ENCODE measurements around the gene FAM131B. TPM values are rescaled to one million over a fixed set of nuclear protein-coding genes. Genes with fewer than 3 reads are reported as not detected.
A peak's percentile ranks its signal among the peaks of the same experiment; 100 is the strongest.

The FAM131B gene
- total and polyA plus RNA-seq, 2 of the 13 experiments (the other 11 are each of a cell fraction or from before 2014, with no cell fraction given): 0.07 TPM; not detected in 1

DNA sequence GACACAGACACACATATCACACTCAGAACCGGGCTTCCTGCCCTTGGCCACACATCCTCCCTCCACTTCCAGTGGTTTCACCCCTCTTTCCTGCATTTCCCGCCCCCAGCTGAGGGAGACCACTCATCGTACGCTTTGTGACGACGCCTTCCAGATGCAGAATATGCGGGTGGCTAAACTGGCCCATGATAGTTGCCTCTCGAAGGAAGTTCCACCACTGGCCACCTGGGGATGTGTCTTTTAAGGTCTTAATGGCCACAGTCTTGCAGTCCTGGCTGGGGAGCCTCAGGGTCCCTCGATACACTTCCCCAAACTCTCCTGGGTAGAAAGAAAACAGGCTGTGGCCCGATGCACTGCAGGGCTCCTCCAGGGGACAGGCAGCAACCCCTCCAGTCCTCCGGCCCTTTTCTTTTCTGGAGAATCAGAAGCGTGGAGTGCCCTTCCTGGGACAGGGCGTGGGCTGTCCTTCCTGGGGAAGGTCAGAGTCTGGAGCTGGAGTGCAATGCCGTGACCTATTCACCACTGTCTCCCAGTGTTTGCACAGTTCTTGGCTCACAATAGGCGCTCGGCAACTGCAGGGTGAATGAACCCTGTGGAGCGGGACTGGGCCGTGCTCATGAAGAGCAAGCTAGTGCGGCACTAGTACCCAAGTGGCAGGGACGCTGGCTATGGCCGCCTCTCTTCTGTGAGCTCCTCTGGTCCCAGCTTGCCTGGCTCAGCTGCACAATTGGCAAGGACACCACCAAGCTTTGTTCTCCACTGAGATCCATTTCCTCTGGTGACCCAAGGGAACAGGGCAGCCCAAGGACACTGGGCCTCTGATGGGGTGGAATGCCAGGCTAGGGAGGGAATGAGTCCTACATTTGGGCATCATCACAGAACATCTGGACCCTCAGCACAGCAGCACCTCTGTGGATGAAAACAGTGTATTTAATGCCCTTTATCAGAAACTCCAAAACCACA is 33.0 kb upstream of the FAM131B start (continued):
- peak; percentile 50; the same call in 1 of the 2 replicates for TF ChIP-seq HIVEP1 (CRISPR knock-in tag; IDR thresholded peaks at IDR 0.05)
- no peak for TF ChIP-seq MAFF (IDR thresholded peaks at IDR 0.05; ENCODE audit: low read depth, low read length)
- no peak for TF ChIP-seq ATF7 (IDR thresholded peaks at IDR 0.05)
- no peak for TF ChIP-seq ATF7 (CRISPR knock-in tag; IDR thresholded peaks at IDR 0.05)
- TF ChIP-seq, protein P1, sequence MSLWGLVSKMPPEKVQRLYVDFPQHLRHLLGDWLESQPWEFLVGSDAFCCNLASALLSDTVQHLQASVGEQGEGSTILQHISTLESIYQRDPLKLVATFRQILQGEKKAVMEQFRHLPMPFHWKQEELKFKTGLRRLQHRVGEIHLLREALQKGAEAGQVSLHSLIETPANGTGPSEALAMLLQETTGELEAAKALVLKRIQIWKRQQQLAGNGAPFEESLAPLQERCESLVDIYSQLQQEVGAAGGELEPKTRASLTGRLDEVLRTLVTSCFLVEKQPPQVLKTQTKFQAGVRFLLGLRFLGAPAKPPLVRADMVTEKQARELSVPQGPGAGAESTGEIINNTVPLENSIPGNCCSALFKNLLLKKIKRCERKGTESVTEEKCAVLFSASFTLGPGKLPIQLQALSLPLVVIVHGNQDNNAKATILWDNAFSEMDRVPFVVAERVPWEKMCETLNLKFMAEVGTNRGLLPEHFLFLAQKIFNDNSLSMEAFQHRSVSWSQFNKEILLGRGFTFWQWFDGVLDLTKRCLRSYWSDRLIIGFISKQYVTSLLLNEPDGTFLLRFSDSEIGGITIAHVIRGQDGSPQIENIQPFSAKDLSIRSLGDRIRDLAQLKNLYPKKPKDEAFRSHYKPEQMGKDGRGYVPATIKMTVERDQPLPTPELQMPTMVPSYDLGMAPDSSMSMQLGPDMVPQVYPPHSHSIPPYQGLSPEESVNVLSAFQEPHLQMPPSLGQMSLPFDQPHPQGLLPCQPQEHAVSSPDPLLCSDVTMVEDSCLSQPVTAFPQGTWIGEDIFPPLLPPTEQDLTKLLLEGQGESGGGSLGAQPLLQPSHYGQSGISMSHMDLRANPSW (CRISPR knock-in tag; IDR thresholded peaks at IDR 0.05; ENCODE audit: borderline replicate concordance): peak; percentile 20; the same call in 1 of the 2 replicates
- TF ChIP-seq ZEB1 (IDR thresholded peaks at IDR 0.05; ENCODE audit: insufficient replicate concordance, low read depth): peak; percentile 21
- TF ChIP-seq CHD4 (IDR thresholded peaks at IDR 0.05; ENCODE audit: borderline replicate concordance, low read length): no peak
- TF ChIP-seq ASH2L (IDR thresholded peaks at IDR 0.05; ENCODE audit: insufficient read length, low read depth, low read length): peak; percentile 44
- TF ChIP-seq ZNF101 (CRISPR knock-in tag; IDR thresholded peaks at IDR 0.05; ENCODE audit: borderline replicate concordance, low read depth): no peak
- TF ChIP-seq SAFB2 (CRISPR knock-in tag; IDR thresholded peaks at IDR 0.05; ENCODE audit: borderline replicate concordance, low read depth): no peak
- peak; percentile 89 for TF ChIP-seq PHF21A (CRISPR knock-in tag; IDR thresholded peaks at IDR 0.05)
- TF ChIP-seq ZNF280B (CRISPR knock-in tag; IDR thresholded peaks at IDR 0.05; ENCODE audit: borderline replicate concordance): peak; percentile 19; the same call in 1 of the 2 replicates
- 0 out of 2 replicates have a peak, but pooled peaks have one; percentile 39 for TF ChIP-seq ZNF598 (CRISPR knock-in tag; IDR thresholded peaks at IDR 0.05; ENCODE audit: borderline replicate concordance)
- TF ChIP-seq HNF4G (IDR thresholded peaks at IDR 0.05; ENCODE audit: borderline replicate concordance, low read depth, low read length): peak; percentile 82
- TF ChIP-seq HNF4G (CRISPR knock-in tag; IDR thresholded peaks at IDR 0.05; ENCODE audit: borderline replicate concordance, low read depth): 0 out of 2 replicates have a peak, but pooled peaks have one; percentile 64
- no peak for TF ChIP-seq U2AF1 (optimal IDR thresholded peaks at IDR 0.05; ENCODE audit: low read depth, low read length)
- TF ChIP-seq FLYWCH1 (CRISPR knock-in tag; IDR thresholded peaks at IDR 0.05): no peak
- TF ChIP-seq ZNF501 (CRISPR knock-in tag; IDR thresholded peaks at IDR 0.05): peak; percentile 29; the same call in 1 of the 2 replicates
- TF ChIP-seq, protein P2, sequence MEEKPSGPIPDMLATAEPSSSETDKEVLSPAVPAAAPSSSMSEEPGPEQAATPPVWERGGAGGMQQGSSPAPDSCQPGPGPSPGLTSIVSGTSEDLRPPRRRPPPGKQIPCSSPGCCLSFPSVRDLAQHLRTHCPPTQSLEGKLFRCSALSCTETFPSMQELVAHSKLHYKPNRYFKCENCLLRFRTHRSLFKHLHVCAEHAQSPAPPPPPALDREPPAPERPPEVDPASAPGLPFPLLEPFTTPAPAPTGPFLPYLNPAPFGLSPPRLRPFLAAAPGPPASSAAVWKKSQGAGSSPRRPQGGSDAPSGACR (CRISPR knock-in tag; IDR thresholded peaks at IDR 0.05): 0 out of 2 replicates have a peak, but pooled peaks have one; percentile 80
- TF ChIP-seq, protein P3, sequence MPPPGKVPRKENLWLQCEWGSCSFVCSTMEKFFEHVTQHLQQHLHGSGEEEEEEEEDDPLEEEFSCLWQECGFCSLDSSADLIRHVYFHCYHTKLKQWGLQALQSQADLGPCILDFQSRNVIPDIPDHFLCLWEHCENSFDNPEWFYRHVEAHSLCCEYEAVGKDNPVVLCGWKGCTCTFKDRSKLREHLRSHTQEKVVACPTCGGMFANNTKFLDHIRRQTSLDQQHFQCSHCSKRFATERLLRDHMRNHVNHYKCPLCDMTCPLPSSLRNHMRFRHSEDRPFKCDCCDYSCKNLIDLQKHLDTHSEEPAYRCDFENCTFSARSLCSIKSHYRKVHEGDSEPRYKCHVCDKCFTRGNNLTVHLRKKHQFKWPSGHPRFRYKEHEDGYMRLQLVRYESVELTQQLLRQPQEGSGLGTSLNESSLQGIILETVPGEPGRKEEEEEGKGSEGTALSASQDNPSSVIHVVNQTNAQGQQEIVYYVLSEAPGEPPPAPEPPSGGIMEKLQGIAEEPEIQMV (CRISPR knock-in tag; IDR thresholded peaks at IDR 0.05; ENCODE audit: low read depth): peak; percentile 69; the same call in 1 of the 2 replicates
- TF ChIP-seq ZNF496 (CRISPR knock-in tag; IDR thresholded peaks at IDR 0.05; ENCODE audit: insufficient replicate concordance): no peak

Data from HepG2 (cell line).